NT2/D1 (cell line): ENCODE results near the gene LAD1.

Experiments used
- SUZ12 ChIP-seq: IDR thresholded peaks from 2 replicates; pipeline ENCODE4 v1.6.1; 2011; ENCODE audit not compliant: insufficient read length, insufficient read depth; ENCODE audit errors: extremely low read depth
- YY1 ChIP-seq: IDR thresholded peaks from 2 replicates; pipeline ENCODE4 v1.6.1; 2011; ENCODE audit not compliant: insufficient read length, insufficient read depth
- ZNF274 ChIP-seq: IDR thresholded peaks from 2 replicates; pipeline ENCODE4 v1.6.1; 2011; ENCODE audit warnings: mild to moderate bottlenecking, low read depth, low read length

DNA sequence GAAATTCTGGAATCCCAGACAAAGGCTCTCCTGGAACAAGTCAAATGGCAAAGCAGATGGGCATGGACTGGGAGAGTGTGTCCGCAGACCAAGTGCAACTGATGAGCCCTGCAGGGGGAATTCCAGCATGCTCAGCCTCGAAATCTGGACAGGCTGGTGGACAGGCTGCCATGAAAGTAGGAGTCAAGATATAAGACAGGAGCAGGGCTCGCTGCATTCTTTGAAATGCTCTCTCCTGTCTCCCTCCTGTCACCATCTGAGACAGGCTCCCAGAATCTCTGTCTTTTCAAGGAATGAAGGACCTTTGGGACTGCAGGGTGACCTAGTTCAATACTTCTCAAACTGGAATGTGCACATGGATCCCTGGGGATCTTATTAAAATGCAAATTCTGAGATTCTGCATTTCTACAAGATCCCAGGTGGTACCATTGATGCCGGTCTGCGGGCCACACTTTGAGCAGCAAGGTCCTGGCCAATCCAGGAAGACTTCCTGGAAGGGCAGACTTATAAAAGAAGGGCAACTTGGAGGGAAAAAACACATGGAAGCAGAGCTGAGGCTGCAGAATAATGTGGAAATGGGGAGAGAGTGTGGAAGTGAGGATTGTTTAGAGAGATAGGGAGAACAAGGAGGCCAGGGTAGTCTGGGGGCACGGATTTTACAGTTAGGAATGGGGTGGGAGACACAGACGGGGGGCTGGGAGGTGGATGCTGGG, 51.5 kb downstream of the LAD1 start:
- TF ChIP-seq SUZ12 (no peak), ZNF274 (no peak), YY1 (no peak)
